Erythroblast (primary cell): ENCODE data around the gene COMMD2.

ENCODE experiments used
- GATA1 ChIP-seq: IDR thresholded peaks from 2 replicates; pipeline ENCODE4 v1.6.1; 2011; ENCODE audit warnings: low read depth, mild to moderate bottlenecking, control low read depth, low read length, moderate library complexity
- POLR2A ChIP-seq: IDR thresholded peaks from 2 replicates; pipeline ENCODE4 v1.6.1; 2011; ENCODE audit warnings: mild to moderate bottlenecking, low read length

DNA sequence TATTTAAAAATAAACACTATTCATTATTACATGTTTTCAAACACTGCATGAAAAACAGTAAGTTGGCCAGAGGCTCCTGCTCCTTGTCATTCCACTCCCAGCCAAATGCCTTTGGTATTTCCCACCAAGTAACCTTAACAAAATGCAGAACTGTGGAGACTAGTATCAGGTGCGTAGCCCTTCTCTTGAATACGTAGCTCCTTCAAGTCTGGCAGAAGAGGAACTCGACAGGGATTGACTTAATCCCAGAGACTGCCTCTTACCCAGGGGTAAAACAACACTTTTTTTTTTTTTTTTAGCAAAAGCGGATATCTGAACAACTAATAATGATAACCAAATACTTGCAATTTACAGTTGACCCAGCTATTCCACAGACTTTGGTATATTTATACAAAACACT, 738 bp downstream of the COMMD2 start:
- no peak for TF ChIP-seq POLR2A
- no peak for TF ChIP-seq GATA1
